ENCODE measurements around the gene TRAM2. TPM values are rescaled to one million over a fixed set of nuclear protein-coding genes. Genes with fewer than 3 reads are reported as not detected.
A peak's percentile ranks its signal among the peaks of the same experiment; 100 is the strongest.

Gene TRAM2
- total and polyA plus RNA-seq, 9 of the 15 experiments (the other 6 are each of a cell fraction or from before 2014, with no cell fraction given): 2.6 to 13.3 (median 8.9) TPM

DNA sequence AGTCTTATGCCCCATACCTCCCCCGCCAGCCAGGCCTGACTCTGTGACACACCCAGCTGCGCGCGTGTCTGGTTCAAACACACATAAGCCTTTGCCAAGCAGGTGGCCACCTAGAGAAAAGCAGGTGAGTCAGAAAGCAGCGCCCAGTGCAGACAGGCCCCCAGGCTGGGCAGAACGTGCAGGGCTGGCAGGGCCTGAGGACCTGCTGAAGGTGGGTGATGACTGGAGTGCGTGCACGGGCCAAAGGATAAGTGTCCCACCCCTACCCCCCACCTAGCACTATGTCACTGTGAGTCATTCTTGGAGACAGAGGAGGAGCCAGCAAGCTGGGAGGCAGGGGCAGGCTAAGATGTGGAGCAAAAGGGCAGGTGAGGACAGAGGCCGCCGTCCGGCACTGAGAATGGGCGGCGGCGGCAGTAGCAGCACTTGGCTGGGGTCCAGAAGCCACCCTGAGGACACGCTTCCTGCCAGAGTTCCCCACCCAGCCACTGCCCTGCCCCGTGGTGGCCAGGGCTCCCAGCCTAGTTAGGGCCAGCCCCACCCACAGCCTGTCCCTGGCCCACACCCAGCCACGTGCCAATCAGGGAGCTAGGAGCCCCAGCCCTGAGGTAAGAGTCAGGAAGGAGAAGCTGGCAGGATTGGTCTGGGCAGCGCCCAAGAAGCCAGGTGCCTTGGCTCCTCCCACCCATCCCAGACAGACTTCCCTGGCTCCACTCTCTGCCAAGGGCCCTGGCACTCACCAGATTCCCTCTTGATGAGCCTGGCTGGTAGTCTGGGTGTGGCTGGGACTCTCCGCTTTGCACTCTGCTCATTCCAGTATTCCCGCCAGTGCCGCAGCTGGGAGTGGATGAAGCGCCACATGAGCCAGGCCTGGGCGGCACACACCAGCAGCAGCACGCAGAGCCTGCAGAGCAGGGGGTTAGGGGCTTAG lies 72.7 kb downstream of the TRAM2 start:
- Histone ChIP-seq H3K79me2 (ENCODE audit: control insufficient read depth, insufficient read depth, low read length) (no peaks in the 10 kb centered on the region), H3K36me3 (ENCODE audit: control insufficient read depth, insufficient read depth, low read length) (peaks cover 56% of the 10 kb centered on the region; the same call in 2 of the 3 replicates), H3K9me3 (replicated peaks; ENCODE audit: control insufficient read depth, insufficient read depth, low read depth, low read length) (no peaks in the 10 kb centered on the region), H2AFZ (ENCODE audit: low read depth, low read length) (peak overlapping the region; percentile 77), H3K4me3 (no peak overlapping the region), H3K27ac (ENCODE audit: extremely low read depth, low read depth, low read length) (peak overlapping the region; percentile 73), H3K4me1 (replicated peaks in 1 of 2; ENCODE audit: control insufficient read depth in 2 of 2, insufficient read depth in 2 of 2, low read length in 2 of 2) (peaks cover 33 to 49% of the 10 kb centered on the region in 2 experiments), H3K9me1 (ENCODE audit: control insufficient read depth, insufficient read depth, low read length) (no peaks in the 10 kb centered on the region), H3K4me2 (ENCODE audit: insufficient read depth, low read length) (peak overlapping the region; percentile 61), H4K20me1 (replicated peaks; ENCODE audit: control insufficient read depth, insufficient read depth, low read length) (no peaks in the 10 kb centered on the region), H3K9ac (ENCODE audit: insufficient read depth in 1 of 2, low read depth in 2 of 2, low read length in 2 of 2) (peak overlapping the region; percentile 50 to 87), H3K27me3 (ENCODE audit: control insufficient read depth in 2 of 2, insufficient read depth in 2 of 2, low read length in 2 of 2) (no peaks in the 10 kb centered on the region)
- CTCF ChIA-PET (ENCODE audit: low intra/inter-chr PET ratio): no interaction called here
- in situ Hi-C loops (cut with MboI) (no loop called here), intact Hi-C loops (cut with micrococcal nuclease) (loop anchor here (2.0 to 5.0 kb wide), 4 partner anchors 73 to 158 kb away; partner anchors contain the start of gene TRAM2)
- ATAC-seq (peak; percentile 95), FAIRE-seq (peak; percentile 89), DNase-seq (ENCODE audit: extremely low read depth in 1 of 4, low spot score in 3 of 4) (peak; percentile 90 to 92 (median 90))
- BruUV-seq (replicated peaks): no TSS peak
- 28% methylated on average over 24 of the region's 24 CpGs for WGBS (ENCODE audit: insufficient coverage, low coverage, missing lambda C conversion rate)
- POLR2A ChIA-PET: interaction anchor here (0.7 to 1.5 kb wide), 7 partner anchors 9 to 606 kb away, joined by 3 to 5 read pairs (median 4); no protein-coding TSS in a partner anchor
- TF ChIP-seq, protein P1, sequence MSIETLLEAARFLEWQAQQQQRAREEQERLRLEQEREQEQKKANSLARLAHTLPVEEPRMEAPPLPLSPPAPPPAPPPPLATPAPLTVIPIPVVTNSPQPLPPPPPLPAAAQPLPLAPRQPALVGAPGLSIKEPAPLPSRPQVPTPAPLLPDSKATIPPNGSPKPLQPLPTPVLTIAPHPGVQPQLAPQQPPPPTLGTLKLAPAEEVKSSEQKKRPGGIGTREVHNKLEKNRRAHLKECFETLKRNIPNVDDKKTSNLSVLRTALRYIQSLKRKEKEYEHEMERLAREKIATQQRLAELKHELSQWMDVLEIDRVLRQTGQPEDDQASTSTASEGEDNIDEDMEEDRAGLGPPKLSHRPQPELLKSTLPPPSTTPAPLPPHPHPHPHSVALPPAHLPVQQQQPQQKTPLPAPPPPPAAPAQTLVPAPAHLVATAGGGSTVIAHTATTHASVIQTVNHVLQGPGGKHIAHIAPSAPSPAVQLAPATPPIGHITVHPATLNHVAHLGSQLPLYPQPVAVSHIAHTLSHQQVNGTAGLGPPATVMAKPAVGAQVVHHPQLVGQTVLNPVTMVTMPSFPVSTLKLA (conservative IDR thresholded peaks at IDR 0.05): peak in 1 of 2 experiments; percentile 67; a peak in 3 of 4 replicates
- no peak for TF ChIP-seq POLR3A (IDR thresholded peaks at IDR 0.05; ENCODE audit: borderline replicate concordance, extremely low read depth, insufficient read depth, insufficient read length)
- TF ChIP-seq, protein P2, sequence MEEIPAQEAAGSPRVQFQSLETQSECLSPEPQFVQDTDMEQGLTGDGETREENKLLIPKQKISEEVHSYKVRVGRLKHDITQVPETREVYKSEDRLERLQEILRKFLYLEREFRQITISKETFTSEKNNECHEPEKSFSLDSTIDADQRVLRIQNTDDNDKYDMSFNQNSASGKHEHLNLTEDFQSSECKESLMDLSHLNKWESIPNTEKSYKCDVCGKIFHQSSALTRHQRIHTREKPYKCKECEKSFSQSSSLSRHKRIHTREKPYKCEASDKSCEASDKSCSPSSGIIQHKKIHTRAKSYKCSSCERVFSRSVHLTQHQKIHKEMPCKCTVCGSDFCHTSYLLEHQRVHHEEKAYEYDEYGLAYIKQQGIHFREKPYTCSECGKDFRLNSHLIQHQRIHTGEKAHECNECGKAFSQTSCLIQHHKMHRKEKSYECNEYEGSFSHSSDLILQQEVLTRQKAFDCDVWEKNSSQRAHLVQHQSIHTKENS (CRISPR knock-in tag; IDR thresholded peaks at IDR 0.05): no peak
- no peak for TF ChIP-seq TCF7 (IDR thresholded peaks at IDR 0.05; ENCODE audit: borderline replicate concordance)
- TF ChIP-seq ZNF780A (CRISPR knock-in tag; IDR thresholded peaks at IDR 0.05): no peak
- no peak for TF ChIP-seq XRCC4 (IDR thresholded peaks at IDR 0.05; ENCODE audit: extremely low read depth, insufficient read depth, insufficient read length)
- no peak for TF ChIP-seq ZNF408 (CRISPR knock-in tag; IDR thresholded peaks at IDR 0.05; ENCODE audit: low read depth)
- 0 out of 2 replicates have a peak, but pooled peaks have one; percentile 42 for TF ChIP-seq ZNF134 (CRISPR knock-in tag; conservative IDR thresholded peaks at IDR 0.05)
- peak; percentile 81 for TF ChIP-seq TAF9B (IDR thresholded peaks at IDR 0.05; ENCODE audit: partially characterized antibody)
- no peak for TF ChIP-seq ETV5 (CRISPR knock-in tag; IDR thresholded peaks at IDR 0.05; ENCODE audit: low read depth)
- peak; percentile 75 for TF ChIP-seq MYNN (IDR thresholded peaks at IDR 0.05)
- no peak for TF ChIP-seq MYNN (CRISPR knock-in tag; IDR thresholded peaks at IDR 0.05)
- TF ChIP-seq NFIX (CRISPR knock-in tag; IDR thresholded peaks at IDR 0.05; ENCODE audit: low read depth): no peak
- TF ChIP-seq ZNF140 (CRISPR knock-in tag; IDR thresholded peaks at IDR 0.05): no peak
- TF ChIP-seq STAT5A (IDR thresholded peaks at IDR 0.05; ENCODE audit: borderline replicate concordance, low read length): no peak
